ENCODE results near the gene RPUSD3. TPM values are rescaled to one million over a fixed set of nuclear protein-coding genes. Genes with fewer than 3 reads are reported as not detected.

The RPUSD3 gene
- total RNA-seq, 1 experiment from 2014 or later: 53.2 TPM

GRCh38 chr3:9826815-9827573 lies 16.8 kb downstream of the RPUSD3 start:
- no peak for DNase-seq
- TF ChIP-seq, protein P1, sequence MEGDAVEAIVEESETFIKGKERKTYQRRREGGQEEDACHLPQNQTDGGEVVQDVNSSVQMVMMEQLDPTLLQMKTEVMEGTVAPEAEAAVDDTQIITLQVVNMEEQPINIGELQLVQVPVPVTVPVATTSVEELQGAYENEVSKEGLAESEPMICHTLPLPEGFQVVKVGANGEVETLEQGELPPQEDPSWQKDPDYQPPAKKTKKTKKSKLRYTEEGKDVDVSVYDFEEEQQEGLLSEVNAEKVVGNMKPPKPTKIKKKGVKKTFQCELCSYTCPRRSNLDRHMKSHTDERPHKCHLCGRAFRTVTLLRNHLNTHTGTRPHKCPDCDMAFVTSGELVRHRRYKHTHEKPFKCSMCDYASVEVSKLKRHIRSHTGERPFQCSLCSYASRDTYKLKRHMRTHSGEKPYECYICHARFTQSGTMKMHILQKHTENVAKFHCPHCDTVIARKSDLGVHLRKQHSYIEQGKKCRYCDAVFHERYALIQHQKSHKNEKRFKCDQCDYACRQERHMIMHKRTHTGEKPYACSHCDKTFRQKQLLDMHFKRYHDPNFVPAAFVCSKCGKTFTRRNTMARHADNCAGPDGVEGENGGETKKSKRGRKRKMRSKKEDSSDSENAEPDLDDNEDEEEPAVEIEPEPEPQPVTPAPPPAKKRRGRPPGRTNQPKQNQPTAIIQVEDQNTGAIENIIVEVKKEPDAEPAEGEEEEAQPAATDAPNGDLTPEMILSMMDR (conservative IDR thresholded peaks at IDR 0.05): peak; percentile 56
- no peak for TF ChIP-seq EZH2 (IDR thresholded peaks at IDR 0.05; ENCODE audit: low read depth)
- H3K79me2 ChIP-seq (ENCODE audit: low read depth): no peaks in the 10 kb centered on the region
- CTCF ChIA-PET: interaction anchor here (1.2 kb wide), 1 partner anchor 119 kb away, joined by 3 read pairs; no protein-coding TSS in a partner anchor
- H4K20me1 ChIP-seq (ENCODE audit: insufficient read depth): no peaks in the 10 kb centered on the region
- POLR2A ChIA-PET (ENCODE audit: unreplicated experiment): no interaction called here
- no peak overlapping the region for H2AFZ ChIP-seq
- no peak overlapping the region for H3K4me3 ChIP-seq
- no TSS peak for BruUV-seq (replicated peaks)
- H3F3A ChIP-seq (ENCODE audit: insufficient read depth, low read depth): peaks cover 5% of the 10 kb centered on the region; the same call in 1 of the 2 replicates
- H3K27me3 ChIP-seq (ENCODE audit: insufficient read depth, low read depth): no peaks in the 10 kb centered on the region
- H3K27ac ChIP-seq: no peak overlapping the region
- no peaks in the 10 kb centered on the region for H3K36me3 ChIP-seq (ENCODE audit: low read depth)
- no peaks in the 10 kb centered on the region for H3K9me3 ChIP-seq (ENCODE audit: insufficient read depth, low read depth)
- H3K4me2 ChIP-seq: no peak overlapping the region
- H3K4me1 ChIP-seq (replicated peaks; ENCODE audit: insufficient read depth): no peaks in the 10 kb centered on the region
- no peaks in the 10 kb centered on the region for H3K9me2 ChIP-seq (ENCODE audit: insufficient read depth)
- intact Hi-C loops (cut with micrococcal nuclease; ENCODE audit: unreplicated experiment): loop anchor here (5.0 kb wide), 1 partner anchor 120 kb away; no protein-coding TSS in a partner anchor

DNA sequence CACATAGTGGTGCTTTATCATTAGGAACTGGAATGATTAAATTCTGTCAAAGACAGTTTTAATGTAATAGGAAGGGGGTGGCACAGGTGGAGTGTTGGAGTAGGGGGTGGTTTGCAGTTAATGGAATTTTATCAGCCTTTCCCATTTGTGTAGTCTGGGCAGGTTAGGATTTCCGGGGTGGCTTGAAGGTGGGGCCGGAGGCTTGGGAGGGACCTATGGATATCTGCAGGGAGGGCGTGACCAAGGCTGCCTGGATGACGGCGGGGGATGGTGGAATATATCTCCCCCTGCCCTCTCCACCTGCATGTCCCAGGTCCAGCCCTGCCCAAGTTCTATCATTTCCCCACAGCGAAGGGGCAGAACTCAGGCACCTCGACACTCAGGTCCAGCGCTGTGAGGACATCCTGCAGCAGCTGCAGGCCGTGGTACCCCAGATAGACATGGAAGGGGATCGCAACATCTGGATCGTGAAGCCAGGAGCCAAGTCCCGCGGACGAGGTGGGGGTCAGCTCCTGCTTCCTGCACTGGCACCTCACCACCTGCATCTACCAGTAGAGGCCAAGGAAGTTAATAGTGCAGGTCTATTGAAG lies 18.3 kb downstream of the RPUSD3 start:
- CTCF ChIA-PET: no interaction called here
- H3K9me2 ChIP-seq (ENCODE audit: insufficient read depth): no peaks in the 10 kb centered on the region

GRCh38 chr3:9820946-9821345 lies 22.9 kb downstream of the RPUSD3 start:
- BruUV-seq (replicated peaks): no TSS peak
- TF ChIP-seq, protein P1 (conservative IDR thresholded peaks at IDR 0.05): peak; percentile 65
- TF ChIP-seq EZH2 (IDR thresholded peaks at IDR 0.05; ENCODE audit: low read depth): no peak
- ChIA-PET CTCF (no interaction called here), POLR2A (ENCODE audit: unreplicated experiment) (no interaction called here)
- intact Hi-C loops (cut with micrococcal nuclease; ENCODE audit: unreplicated experiment): no loop called here
- H4K20me1 ChIP-seq (ENCODE audit: insufficient read depth): no peaks in the 10 kb centered on the region
- H3K27me3 ChIP-seq (ENCODE audit: insufficient read depth, low read depth): no peaks in the 10 kb centered on the region
- H3K9me2 ChIP-seq (ENCODE audit: insufficient read depth): no peaks in the 10 kb centered on the region
- no peak overlapping the region for H3K4me3 ChIP-seq
- H3K27ac ChIP-seq: no peak overlapping the region
- H2AFZ ChIP-seq: no peak overlapping the region
- no peak overlapping the region for H3K4me2 ChIP-seq
- DNase-seq: peak in 1 of 2 experiments; percentile 36
- H3K79me2 ChIP-seq (ENCODE audit: low read depth): no peaks in the 10 kb centered on the region
- H3K9me3 ChIP-seq (ENCODE audit: insufficient read depth, low read depth): no peaks in the 10 kb centered on the region
- no peaks in the 10 kb centered on the region for H3K36me3 ChIP-seq (ENCODE audit: low read depth)
- H3F3A ChIP-seq (ENCODE audit: insufficient read depth, low read depth): no peaks in the 10 kb centered on the region
- H3K4me1 ChIP-seq (replicated peaks; ENCODE audit: insufficient read depth): no peaks in the 10 kb centered on the region

More for the DNA sequence above, 18.3 kb downstream of the RPUSD3 start:
- no peak overlapping the region for H3K4me2 ChIP-seq
- BruUV-seq (replicated peaks): no TSS peak
- H3K4me1 ChIP-seq (replicated peaks; ENCODE audit: insufficient read depth): no peaks in the 10 kb centered on the region
- H3K36me3 ChIP-seq (ENCODE audit: low read depth): no peaks in the 10 kb centered on the region
- no peaks in the 10 kb centered on the region for H3K79me2 ChIP-seq (ENCODE audit: low read depth)
- no peak overlapping the region for H3K27ac ChIP-seq
- no peak overlapping the region for H3K4me3 ChIP-seq
- no peaks in the 10 kb centered on the region for H3K9me3 ChIP-seq (ENCODE audit: insufficient read depth, low read depth)
- H3F3A ChIP-seq (ENCODE audit: insufficient read depth, low read depth): peaks cover 4% of the 10 kb centered on the region; the same call in 1 of the 2 replicates
- no peak overlapping the region for H2AFZ ChIP-seq
- no peak for DNase-seq
- no peaks in the 10 kb centered on the region for H3K27me3 ChIP-seq (ENCODE audit: insufficient read depth, low read depth)
- POLR2A ChIA-PET (ENCODE audit: unreplicated experiment): interaction anchor here (0.9 kb wide), 1 partner anchor 456 kb away, joined by 14 read pairs; no protein-coding TSS in a partner anchor
- H4K20me1 ChIP-seq (ENCODE audit: insufficient read depth): no peaks in the 10 kb centered on the region
- intact Hi-C loops (cut with micrococcal nuclease; ENCODE audit: unreplicated experiment): loop anchor here (5.0 kb wide), 1 partner anchor 122 kb away; no protein-coding TSS in a partner anchor
- TF ChIP-seq EZH2 (IDR thresholded peaks at IDR 0.05; ENCODE audit: low read depth): no peak
- TF ChIP-seq, protein P1 (conservative IDR thresholded peaks at IDR 0.05): no peak
